Left lung (tissue), 10 donors: ENCODE data around the gene TMEM164. TPM values are rescaled to one million over a fixed set of nuclear protein-coding genes. Genes with fewer than 3 reads are reported as not detected.

Experiments used
- ATAC-seq: fragments of 200-7000 bp; cut with Tn5 transposase; one replicate; pipeline ENCODE4 v1.9.1; 2020; ENCODE audit warnings: moderate library complexity
- DNase-seq, 4 donors: peaks; one replicate each; pipeline ENCODE4 v3.0.0-alpha.2; 2013 to 2020
- H3K27ac ChIP-seq, 2 donors: fragments of 200-600 bp; sonication (generic) in 1 of 2; one replicate each; pipeline versions ENCODE4 v1.5.0 to v1.8.0; 2020 to 2021
- H3K27me3 ChIP-seq, 2 donors: fragments of 200-600 bp; sonication (generic) in 1 of 2; one replicate each; pipeline versions ENCODE4 v1.5.0 to v1.8.0; 2020 to 2021
- H3K36me3 ChIP-seq, 2 donors: fragments of 200-600 bp; sonication (generic) in 1 of 2; one replicate each; pipeline versions ENCODE4 v1.5.0 to v1.8.0; 2020 to 2021
- H3K4me1 ChIP-seq, 2 donors: fragments of 200-600 bp; one replicate each; pipeline ENCODE4 v1.8.0; 2021
- H3K4me3 ChIP-seq, 2 donors: fragments of 200-600 bp; sonication (generic) in 1 of 2; one replicate each; pipeline versions ENCODE4 v1.5.0 to v1.8.0; 2020 to 2021; ENCODE audit warnings: mild to moderate bottlenecking in 1 of 2
- H3K9me3 ChIP-seq, 2 donors: fragments of 200-600 bp; sonication (generic) in 1 of 2; one replicate each; pipeline versions ENCODE4 v1.5.0 to v1.8.0; 2020 to 2021
- intact Hi-C, 2 donors: fragments of 100-400 bp; cut with DNase I; formaldehyde crosslinking; loops; one replicate each; pipeline versions ENCODE4 v1.11.2 to v1.14.2; 2022
- polyA plus RNA-seq, 6 donors: library from polyadenylated mRNA; unstranded; fragments of 120-200 nt; gene quantifications; one replicate each; pipeline ENCODE4 v1.2.1, GENCODE V29; 2013; ENCODE audit not compliant: insufficient read length in 6 of 6
- total RNA-seq, 2 donors: library from RNA; stranded (reverse); fragmentation: NEBNext Ultra II Directional; extraction: Animal tissue kit (Norgen Biotek cat#: 25700); gene quantifications; one replicate each; pipeline ENCODE4 v1.2.1, GENCODE V29; 2021
- TF ChIP-seq, protein P1 (sequence below), 2 donors: fragments of 200-600 bp; sonication (generic) in 1 of 2; IDR thresholded peaks; one replicate each; pipeline versions ENCODE4 v1.5.0 to v1.8.0; 2021; ENCODE audit warnings: antibody characterized with exemption in 2 of 2
- donor health status: DM: no; HTN: yes; CAD: no.
- donor health status: DM: no; HTN: no; CAD: no.

Gene TMEM164
- total and polyA plus RNA-seq, 8 donors, result 39.2 to 111 (median 47.0) TPM

DNA sequence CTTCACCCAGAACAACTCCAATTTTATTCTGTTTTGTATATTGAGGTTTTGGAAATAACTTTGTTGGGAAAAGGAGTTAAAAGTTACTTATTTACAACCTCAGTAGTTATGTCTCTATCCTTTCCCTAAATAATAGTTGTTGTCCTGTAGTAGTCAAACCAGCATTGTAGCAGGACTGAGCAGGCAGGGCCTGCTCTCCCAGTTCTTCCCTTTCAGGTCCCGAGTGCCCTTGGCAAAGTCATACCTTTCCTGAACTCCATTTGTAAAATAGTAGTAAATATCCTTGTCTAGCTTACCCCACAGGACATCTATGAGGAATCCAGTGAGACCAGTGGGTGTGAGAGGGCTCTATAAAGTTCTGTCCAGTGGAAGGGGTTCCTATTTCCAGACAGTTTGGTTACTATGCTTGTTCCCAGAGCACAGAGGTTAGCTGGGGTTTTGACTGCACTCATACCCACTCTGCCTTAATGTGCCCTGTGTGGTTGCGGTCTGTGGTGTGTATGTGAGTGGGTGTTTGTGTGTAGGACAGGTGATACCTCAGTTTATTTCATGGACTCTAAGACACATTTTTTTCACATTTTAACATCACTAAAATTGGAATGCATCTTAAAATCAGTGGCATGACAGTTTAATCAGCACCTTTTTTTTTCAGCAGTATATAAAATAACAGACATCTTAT, 178.7 kb downstream of the TMEM164 start:
- Histone ChIP-seq H3K4me1 (no peaks in the 10 kb centered on the region), H3K36me3 (no peaks in the 10 kb centered on the region), H3K4me3 (no peak overlapping the region), H3K9me3 (no peaks in the 10 kb centered on the region), H3K27me3 (peaks cover 0 to 6% of the 10 kb centered on the region in 2 donors), H3K27ac (no peak overlapping the region)
- DNase-seq (no peak), ATAC-seq (no peak)
- intact Hi-C loops, result no loop called here
- TF ChIP-seq, protein P1, sequence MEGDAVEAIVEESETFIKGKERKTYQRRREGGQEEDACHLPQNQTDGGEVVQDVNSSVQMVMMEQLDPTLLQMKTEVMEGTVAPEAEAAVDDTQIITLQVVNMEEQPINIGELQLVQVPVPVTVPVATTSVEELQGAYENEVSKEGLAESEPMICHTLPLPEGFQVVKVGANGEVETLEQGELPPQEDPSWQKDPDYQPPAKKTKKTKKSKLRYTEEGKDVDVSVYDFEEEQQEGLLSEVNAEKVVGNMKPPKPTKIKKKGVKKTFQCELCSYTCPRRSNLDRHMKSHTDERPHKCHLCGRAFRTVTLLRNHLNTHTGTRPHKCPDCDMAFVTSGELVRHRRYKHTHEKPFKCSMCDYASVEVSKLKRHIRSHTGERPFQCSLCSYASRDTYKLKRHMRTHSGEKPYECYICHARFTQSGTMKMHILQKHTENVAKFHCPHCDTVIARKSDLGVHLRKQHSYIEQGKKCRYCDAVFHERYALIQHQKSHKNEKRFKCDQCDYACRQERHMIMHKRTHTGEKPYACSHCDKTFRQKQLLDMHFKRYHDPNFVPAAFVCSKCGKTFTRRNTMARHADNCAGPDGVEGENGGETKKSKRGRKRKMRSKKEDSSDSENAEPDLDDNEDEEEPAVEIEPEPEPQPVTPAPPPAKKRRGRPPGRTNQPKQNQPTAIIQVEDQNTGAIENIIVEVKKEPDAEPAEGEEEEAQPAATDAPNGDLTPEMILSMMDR (IDR thresholded peaks at IDR 0.05), result no peak

GRCh38 chrX:110182362-110182761, 179.4 kb downstream of the TMEM164 start:
- TF ChIP-seq, protein P1 (IDR thresholded peaks at IDR 0.05), result no peak
- intact Hi-C loops, result no loop called here
- ATAC-seq, result no peak

DNA sequence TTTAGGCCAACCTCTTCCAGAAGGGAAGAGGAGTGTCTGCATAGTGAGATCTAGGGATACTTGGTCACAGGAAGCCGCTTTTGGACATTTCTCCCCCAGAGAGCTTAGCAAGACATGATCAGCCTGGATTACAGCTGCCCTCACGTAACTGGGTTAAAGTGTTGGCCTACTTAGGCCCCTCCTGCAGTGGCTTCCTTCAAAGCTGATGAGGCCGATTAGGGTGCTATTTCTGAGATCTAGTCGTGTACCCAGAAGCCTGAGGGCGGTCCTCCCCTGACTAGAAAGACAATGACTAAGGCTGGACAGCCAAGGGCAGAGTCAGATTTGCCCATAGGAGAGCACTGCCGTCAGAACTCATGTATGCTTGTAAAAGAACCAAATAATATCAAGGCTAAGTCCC, 180.0 kb downstream of the TMEM164 start:
- DNase-seq, result no peak
- Histone ChIP-seq H3K27ac (no peak overlapping the region), H3K27me3 (peaks cover 0 to 6% of the 10 kb centered on the region in 2 donors), H3K9me3 (no peaks in the 10 kb centered on the region), H3K4me3 (no peak overlapping the region), H3K4me1 (no peaks in the 10 kb centered on the region), H3K36me3 (no peaks in the 10 kb centered on the region)
- no peak for ATAC-seq
- intact Hi-C loops, result no loop called here
- TF ChIP-seq, protein P1 (IDR thresholded peaks at IDR 0.05), result no peak

More at GRCh38 chrX:110182362-110182761, 179.4 kb downstream of the TMEM164 start:
- Histone ChIP-seq H3K27me3 (peaks cover 0 to 6% of the 10 kb centered on the region in 2 donors), H3K4me3 (no peak overlapping the region), H3K9me3 (no peaks in the 10 kb centered on the region), H3K4me1 (no peaks in the 10 kb centered on the region), H3K36me3 (no peaks in the 10 kb centered on the region), H3K27ac (no peak overlapping the region)
- no peak for DNase-seq

- Histone ChIP-seq H3K9me3 (no peaks in the 10 kb centered on the region), H3K4me3 (no peak overlapping the region), H3K27ac (no peak overlapping the region), H3K27me3 (peaks cover 0 to 6% of the 10 kb centered on the region in 2 donors), H3K36me3 (no peaks in the 10 kb centered on the region), H3K4me1 (no peaks in the 10 kb centered on the region)
- TF ChIP-seq, protein P1 (IDR thresholded peaks at IDR 0.05), result no peak
- no peak for DNase-seq
- no peak for ATAC-seq
- intact Hi-C loops, result no loop called here
Measured at GRCh38 chrX:110183314-110183713, 180.4 kb downstream of the TMEM164 start.

- H3K4me1 ChIP-seq, result no peaks in the 10 kb centered on the region
- H3K27ac ChIP-seq, result no peak overlapping the region
- DNase-seq, result no peak
- no peak overlapping the region for H3K4me3 ChIP-seq
- TF ChIP-seq, protein P1 (IDR thresholded peaks at IDR 0.05), result no peak
- intact Hi-C loops, result no loop called here
- ATAC-seq, result no peak
- H3K36me3 ChIP-seq, result no peaks in the 10 kb centered on the region
- no peaks in the 10 kb centered on the region for H3K27me3 ChIP-seq
- H3K9me3 ChIP-seq, result no peaks in the 10 kb centered on the region
Measured at GRCh38 chrX:110188701-110189558, 186.0 kb downstream of the TMEM164 start.
